Measurements from ENCODE around the gene TBC1D22A. TPM values are rescaled to one million over a fixed set of nuclear protein-coding genes. Genes with fewer than 3 reads are reported as not detected.

The TBC1D22A gene
- total and polyA plus RNA-seq, 2 donors from 2014 or later, result 24.6 to 39.4 TPM

GRCh38 chr22:47153854-47154525 lies 391.5 kb downstream of the TBC1D22A start:
- Histone ChIP-seq H3K36me3 (ENCODE audit: control insufficient read depth in 2 of 3, insufficient read depth in 3 of 3, low read length in 3 of 3) (peaks cover 0 to 2% (median 1%) of the 10 kb centered on the region in 3 donors), H3K27ac (ENCODE audit: low read depth in 2 of 2, low read length in 2 of 2) (no peak overlapping the region), H3K4me3 (ENCODE audit: low read length in 3 of 3) (no peak overlapping the region), H3K27me3 (ENCODE audit: control insufficient read depth, insufficient read depth, low read length) (no peaks in the 10 kb centered on the region), H3K9me3 (ENCODE audit: control insufficient read depth in 2 of 3, insufficient read depth in 1 of 3, low read length in 3 of 3) (no peaks in the 10 kb centered on the region), H3K4me1 (ENCODE audit: control insufficient read depth in 2 of 3, insufficient read depth in 2 of 3, low read depth in 1 of 3, low read length in 3 of 3) (peaks cover 0 to 2% (median 0%) of the 10 kb centered on the region in 3 donors), H3K9ac (ENCODE audit: low read length in 3 of 3) (no peak overlapping the region)
- FAIRE-seq (no peak), DNase-seq (no peak)
- intact Hi-C loops (cut with DNase I), result no loop called here
- TF ChIP-seq, protein P1, sequence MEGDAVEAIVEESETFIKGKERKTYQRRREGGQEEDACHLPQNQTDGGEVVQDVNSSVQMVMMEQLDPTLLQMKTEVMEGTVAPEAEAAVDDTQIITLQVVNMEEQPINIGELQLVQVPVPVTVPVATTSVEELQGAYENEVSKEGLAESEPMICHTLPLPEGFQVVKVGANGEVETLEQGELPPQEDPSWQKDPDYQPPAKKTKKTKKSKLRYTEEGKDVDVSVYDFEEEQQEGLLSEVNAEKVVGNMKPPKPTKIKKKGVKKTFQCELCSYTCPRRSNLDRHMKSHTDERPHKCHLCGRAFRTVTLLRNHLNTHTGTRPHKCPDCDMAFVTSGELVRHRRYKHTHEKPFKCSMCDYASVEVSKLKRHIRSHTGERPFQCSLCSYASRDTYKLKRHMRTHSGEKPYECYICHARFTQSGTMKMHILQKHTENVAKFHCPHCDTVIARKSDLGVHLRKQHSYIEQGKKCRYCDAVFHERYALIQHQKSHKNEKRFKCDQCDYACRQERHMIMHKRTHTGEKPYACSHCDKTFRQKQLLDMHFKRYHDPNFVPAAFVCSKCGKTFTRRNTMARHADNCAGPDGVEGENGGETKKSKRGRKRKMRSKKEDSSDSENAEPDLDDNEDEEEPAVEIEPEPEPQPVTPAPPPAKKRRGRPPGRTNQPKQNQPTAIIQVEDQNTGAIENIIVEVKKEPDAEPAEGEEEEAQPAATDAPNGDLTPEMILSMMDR (IDR thresholded peaks at IDR 0.05; ENCODE audit: borderline replicate concordance, extremely low read depth, insufficient read depth), result no peak

- H3K27me3 ChIP-seq (ENCODE audit: control insufficient read depth, insufficient read depth, low read length), result no peaks in the 10 kb centered on the region
- peak in 2 of 5 donors; percentile 14 to 45 for DNase-seq
These were observed 392.2 kb downstream of the TBC1D22A start for GRCh38 chr22:47154621-47155081.

GRCh38 chr22:47155131-47155885 lies 392.9 kb downstream of the TBC1D22A start:
- Histone ChIP-seq H3K36me3 (ENCODE audit: control insufficient read depth in 2 of 3, insufficient read depth in 3 of 3, low read length in 3 of 3) (peaks cover 0 to 7% (median 4%) of the 10 kb centered on the region in 3 donors), H3K4me1 (ENCODE audit: control insufficient read depth in 2 of 3, insufficient read depth in 2 of 3, low read depth in 1 of 3, low read length in 3 of 3) (peaks cover 0 to 2% (median 0%) of the 10 kb centered on the region in 3 donors), H3K4me3 (ENCODE audit: low read length in 3 of 3) (no peak overlapping the region), H3K27ac (ENCODE audit: low read depth in 2 of 2, low read length in 2 of 2) (no peak overlapping the region), H3K9me3 (ENCODE audit: control insufficient read depth in 2 of 3, insufficient read depth in 1 of 3, low read length in 3 of 3) (no peaks in the 10 kb centered on the region), H3K27me3 (ENCODE audit: control insufficient read depth, insufficient read depth, low read length) (no peaks in the 10 kb centered on the region), H3K9ac (ENCODE audit: low read length in 3 of 3) (no peak overlapping the region)
- FAIRE-seq (no peak), DNase-seq (no peak)
- TF ChIP-seq, protein P1 (IDR thresholded peaks at IDR 0.05; ENCODE audit: borderline replicate concordance, extremely low read depth, insufficient read depth), result no peak
- intact Hi-C loops (cut with DNase I), result no loop called here

More at GRCh38 chr22:47154621-47155081, 392.2 kb downstream of the TBC1D22A start:
- Histone ChIP-seq H3K36me3 (ENCODE audit: control insufficient read depth in 2 of 3, insufficient read depth in 3 of 3, low read length in 3 of 3) (peaks cover 0 to 7% (median 4%) of the 10 kb centered on the region in 3 donors), H3K9ac (ENCODE audit: low read length in 3 of 3) (no peak overlapping the region), H3K4me1 (ENCODE audit: control insufficient read depth in 2 of 3, insufficient read depth in 2 of 3, low read depth in 1 of 3, low read length in 3 of 3) (peaks cover 0 to 2% (median 0%) of the 10 kb centered on the region in 3 donors), H3K27ac (ENCODE audit: low read depth in 2 of 2, low read length in 2 of 2) (no peak overlapping the region), H3K9me3 (ENCODE audit: control insufficient read depth in 2 of 3, insufficient read depth in 1 of 3, low read length in 3 of 3) (no peaks in the 10 kb centered on the region), H3K4me3 (ENCODE audit: low read length in 3 of 3) (no peak overlapping the region)
- no peak for FAIRE-seq
- intact Hi-C loops (cut with DNase I), result no loop called here
- TF ChIP-seq, protein P1 (IDR thresholded peaks at IDR 0.05; ENCODE audit: borderline replicate concordance, extremely low read depth, insufficient read depth), result no peak
